HG03159 (cell line): ENCODE measurements around the gene TCF3.
"Not testable (repeated sequence)": the region's sequence is repeated elsewhere in the genome, so short reads cannot be mapped to it uniquely, and the experiment has no call there.

Source experiments
- ATAC-seq: cut with Tn5 transposase; IDR thresholded peaks from one replicate; pipeline ENCODE4 v1.9.1; 2021; ENCODE audit warnings: mild to moderate bottlenecking, moderate library complexity; ENCODE audit not compliant: unreplicated experiment

The TCF3 gene

DNA sequence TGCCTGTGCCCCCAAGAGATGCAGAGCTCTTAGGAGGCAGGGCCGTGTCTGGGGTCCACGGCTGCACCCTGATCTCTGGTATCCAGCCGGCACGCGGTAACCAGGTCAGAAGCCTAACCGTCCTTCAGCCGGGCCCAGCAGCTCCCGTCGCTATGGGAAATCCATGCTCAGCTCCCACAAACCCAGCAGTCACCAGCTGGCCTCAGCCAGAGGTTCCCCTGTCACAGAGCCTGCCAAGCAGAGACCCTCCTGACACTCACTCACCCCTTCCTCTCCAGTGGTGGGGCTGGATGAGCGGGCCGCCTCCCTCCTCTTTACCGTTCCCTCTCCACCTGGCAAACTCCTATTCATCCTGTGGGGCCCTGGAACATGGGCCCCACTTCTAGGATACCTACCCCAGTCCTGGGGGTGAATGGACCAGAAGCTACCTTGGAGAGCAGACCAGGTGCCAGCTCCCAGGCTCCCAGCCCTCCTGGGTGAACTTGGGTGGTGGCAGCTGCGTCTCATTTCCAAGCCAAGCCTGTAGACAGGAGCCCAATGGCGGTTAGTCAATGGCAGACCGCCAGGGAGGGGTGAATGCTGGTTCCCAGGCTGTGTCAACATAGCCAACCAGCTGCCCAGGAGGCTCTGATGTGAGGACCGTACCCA lies 21.4 kb upstream of the TCF3 start:
- no peak for ATAC-seq

GRCh38 chr19:1672769-1673644 lies 20.6 kb upstream of the TCF3 start:
- no peak for ATAC-seq

DNA sequence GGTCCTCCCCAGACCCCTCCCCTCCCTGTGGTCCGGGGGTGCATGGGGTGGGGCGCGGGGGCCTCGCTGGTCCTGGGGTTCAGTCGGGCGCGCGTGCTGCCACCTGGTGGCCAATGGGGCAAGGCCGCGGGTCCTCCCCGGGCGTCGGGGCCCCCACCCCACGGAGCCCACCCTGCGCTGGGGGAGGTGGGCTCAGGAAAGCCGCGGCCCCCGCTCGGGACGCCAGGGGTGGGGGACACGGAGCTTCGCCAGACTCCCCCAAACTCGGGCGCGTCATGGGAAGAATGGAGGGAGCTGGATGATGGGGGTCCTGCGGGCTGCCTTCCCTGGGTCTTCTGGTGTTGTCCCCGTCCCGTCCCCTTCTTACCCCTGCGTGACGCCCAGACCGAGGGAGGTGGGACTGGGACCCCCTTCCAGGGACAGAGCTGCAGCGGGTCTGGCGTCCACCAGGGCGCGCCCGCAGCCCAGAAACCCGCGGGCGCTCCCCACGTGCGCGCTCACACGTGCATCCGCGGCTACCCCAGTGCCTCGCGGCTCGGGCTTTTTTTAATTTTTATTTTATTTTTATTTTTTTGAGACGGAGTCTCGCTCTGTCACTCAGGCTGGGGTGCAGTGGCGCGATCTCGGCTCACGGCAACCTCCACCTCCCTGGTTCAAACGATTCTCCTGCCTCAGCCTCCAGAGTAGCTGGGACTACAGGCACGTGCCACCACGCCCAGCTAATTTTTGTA lies 19.8 kb upstream of the TCF3 start:
- no peak for ATAC-seq

DNA sequence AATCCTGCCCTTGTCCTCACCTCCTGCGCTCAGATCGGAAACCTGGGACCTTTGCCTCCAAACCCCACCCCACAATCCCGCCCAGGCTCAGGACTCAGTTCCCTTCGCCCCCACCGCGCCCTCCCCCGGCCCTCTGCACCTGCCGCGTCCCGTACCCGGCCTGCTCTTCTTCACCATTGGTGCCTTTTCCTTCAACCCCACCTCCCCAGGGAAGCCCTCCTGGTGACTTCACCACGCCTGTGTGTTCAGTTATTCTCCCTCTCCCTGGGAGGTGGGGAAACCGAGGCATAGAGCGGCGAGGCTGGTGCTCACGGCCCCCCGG lies 19.3 kb upstream of the TCF3 start:
- no peak for ATAC-seq

GRCh38 chr19:1670747-1671146 lies 18.3 kb upstream of the TCF3 start:
- ATAC-seq: not testable (repeated sequence)

DNA sequence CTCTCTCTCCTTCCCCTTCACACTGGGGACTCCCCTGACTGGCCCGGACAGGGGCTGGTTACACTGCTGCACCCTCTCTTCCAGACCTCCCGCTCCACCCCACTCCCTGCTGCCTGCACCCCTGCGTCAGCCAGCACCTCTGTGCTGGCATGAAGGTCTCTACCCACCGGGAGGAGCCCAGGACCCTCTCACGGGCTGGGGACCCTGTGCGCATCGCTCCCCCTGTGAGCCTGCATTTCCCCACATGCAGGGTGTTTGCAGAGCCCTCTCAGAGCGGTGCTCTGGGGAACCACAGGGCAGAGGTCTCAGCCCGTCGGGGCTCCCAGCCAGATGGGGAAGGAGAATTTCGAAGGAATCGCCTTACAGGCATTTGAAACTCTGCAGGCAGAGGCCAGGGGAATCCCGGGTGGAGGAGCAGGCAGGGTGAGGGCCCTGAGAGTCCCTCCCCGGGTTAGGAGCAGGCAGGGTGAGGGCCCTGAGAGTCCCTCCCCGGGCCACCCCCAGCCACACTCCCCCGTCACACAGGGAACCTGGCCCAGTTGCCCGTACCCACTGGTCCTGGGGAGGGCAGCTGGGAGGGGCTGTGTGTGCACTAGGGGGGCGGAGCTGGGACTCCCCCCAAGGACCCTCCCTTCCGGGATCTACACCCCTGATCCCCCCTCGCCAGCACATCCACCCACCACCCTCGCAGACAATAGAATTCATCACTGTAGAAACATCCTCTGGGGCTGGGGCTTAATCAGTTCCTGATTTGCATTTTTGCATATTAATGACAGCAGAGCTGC lies 16.3 kb upstream of the TCF3 start:
- no peak for ATAC-seq

DNA sequence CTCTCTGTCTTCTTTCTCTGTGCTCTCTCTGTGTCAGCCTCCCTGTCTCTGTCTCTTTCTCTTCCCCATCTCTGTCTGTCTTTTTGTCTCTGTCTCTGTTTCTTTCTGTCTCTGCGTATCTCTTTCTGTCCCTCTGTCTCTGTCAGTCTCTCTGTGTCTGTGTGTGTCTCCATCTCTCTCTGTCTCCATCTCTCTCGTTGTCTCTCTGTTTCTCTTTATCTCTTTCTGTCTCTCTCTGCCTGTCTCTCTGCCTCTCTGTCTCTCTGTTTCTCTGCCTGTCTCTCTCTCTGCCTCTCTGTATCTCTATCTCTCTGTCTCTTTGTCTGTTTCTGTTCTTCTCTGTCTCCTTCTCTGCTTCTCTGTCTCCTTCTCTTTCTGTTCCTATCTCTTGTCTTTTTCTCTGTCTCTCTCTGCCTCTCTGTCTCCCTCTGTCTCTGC lies 15.7 kb upstream of the TCF3 start:
- ATAC-seq: no peak

DNA sequence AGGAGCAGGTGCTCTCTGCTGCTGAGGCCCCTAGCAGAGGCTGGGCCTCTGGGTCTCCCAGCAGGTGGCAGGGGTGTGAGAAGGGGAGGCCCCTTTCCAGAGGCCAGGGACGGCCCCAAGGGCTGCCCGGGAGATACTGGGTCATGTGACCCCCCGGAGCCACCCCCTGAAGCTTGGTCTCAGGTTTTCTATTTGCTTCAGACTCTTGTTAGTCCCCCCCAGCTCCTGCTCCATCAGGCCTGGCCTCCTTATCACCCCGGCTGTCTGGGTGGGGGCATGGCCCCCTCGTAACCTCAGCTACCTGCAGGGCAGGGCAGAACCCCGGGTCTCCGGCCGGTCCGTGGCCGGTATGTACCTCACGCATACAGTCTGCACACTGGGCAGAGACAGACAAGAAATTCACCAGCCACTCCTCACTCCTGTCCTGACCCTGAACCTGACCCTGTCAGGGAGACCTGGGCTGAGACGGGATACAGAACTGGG lies 13.2 kb upstream of the TCF3 start:
- ATAC-seq: no peak

DNA sequence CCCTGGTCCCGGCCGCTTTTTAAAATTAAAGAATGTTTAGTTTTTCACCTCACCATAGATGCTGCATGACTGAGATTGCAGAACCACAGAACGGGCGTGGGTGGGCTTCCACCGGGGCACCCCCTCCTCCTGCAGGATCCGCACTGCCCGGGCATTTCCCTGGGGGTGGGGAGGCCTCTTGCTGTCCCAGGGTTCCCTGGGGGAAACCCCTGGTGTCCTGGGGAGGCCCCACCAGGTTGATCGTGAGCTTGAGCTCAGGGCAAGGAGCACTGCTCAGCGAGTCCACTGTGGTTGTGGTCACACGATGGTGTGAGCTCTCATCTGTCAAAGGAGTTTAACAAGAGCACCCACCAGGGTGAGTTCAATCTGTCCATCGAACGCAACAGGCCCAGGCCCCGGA lies 11.4 kb upstream of the TCF3 start:
- no peak for ATAC-seq

DNA sequence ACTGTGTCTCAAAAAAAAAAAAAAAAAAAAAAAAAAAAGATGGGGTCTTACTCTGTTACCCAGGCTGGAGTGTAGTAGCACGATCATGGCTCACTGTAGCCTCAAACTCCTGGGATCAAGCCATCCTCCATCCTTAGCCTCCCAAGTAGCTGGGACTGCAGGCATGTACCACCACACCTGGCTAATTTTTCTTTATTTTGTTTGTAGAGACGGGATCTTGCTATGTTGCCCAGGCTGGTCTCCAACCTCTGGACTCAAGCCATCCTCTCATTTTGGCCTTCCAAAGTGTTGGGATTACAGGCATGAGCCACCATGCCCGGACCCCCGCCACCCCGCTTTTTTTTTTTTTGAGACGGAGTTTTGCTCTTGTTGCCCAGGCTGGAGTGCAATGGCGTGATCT lies 10.8 kb upstream of the TCF3 start:
- ATAC-seq: not testable (repeated sequence)

GRCh38 chr19:1661995-1662394 lies 9.6 kb upstream of the TCF3 start:
- ATAC-seq: no peak

DNA sequence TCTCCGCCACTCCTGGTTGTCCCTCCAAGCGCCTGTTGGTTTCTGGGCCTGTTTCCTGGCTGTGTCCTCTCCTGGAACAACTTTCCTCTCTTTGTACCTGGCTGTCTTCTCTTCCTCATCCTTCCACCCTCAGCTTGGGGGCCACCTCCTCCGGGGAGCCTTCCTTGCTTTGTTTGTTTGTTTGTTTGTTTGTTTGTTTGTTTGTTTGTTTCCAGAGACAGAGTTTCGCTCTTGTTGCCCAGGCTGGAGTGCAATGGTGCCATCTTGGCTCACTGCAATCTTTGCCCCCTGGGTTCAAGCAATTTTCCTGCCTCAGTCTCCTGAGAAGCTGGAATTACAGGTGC lies 6.6 kb upstream of the TCF3 start:
- no peak for ATAC-seq

- no peak for ATAC-seq
These were observed 6.0 kb upstream of the TCF3 start for GRCh38 chr19:1658150-1659083.

GRCh38 chr19:1657746-1658145 lies 5.3 kb upstream of the TCF3 start:
- ATAC-seq: no peak

DNA sequence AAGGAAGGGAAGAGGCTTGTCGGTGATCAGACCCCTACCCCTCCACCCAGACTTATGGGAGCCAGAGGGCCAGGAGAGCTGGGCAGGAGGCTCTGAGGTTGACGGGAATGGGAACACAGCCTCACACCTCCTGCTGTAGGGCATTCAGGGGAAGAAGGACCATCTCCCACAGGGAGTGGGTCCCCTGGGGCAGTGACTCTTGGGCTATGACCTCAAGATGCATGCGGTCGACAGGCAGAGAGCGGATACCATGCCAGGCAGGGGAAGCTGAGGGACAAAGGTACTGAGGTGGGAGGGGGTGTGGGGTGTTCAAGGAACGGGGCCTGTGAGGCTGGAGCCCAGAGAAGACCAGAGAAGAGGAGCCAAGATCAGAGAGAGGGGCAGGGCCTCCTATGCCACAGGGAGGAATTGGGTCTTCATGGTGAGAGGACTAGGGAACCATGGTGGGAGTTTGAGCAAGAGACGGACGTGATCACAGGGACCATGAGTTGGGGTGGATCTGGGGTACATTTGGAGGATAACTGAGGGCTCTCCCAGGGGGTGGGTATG lies 4.6 kb upstream of the TCF3 start:
- ATAC-seq: no peak

DNA sequence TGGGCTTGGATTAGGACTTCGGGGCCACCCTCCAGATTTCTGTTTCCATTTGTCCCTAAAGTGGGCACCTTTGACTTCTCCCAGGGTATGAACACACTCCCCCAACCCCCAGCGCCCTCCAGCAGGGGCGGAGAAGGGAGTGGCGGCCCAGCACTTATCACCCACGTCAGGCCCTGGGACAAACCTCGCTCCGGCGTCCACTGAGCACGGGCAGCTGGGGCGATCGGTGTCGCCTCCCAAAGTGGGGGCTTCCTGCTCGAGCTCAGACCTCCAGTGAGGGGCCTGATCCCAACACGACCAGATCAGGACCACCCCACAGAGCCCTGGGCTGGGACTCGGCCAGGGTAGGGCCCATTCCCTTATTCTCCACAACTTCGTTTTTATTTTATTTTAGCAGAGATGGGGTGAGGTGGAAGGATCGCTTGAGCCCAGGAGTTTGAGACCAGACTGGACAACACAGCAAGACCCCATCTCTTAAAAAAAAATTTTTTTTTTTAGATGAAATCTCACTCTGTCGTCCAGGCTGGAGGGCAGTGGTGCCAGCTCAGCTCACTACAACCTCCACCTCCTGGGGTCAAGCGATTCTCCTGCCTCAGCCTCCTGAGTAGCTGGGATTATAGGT lies 3.7 kb upstream of the TCF3 start:
- no peak for ATAC-seq

GRCh38 chr19:1655131-1655981 lies 2.9 kb upstream of the TCF3 start:
- ATAC-seq: no peak

DNA sequence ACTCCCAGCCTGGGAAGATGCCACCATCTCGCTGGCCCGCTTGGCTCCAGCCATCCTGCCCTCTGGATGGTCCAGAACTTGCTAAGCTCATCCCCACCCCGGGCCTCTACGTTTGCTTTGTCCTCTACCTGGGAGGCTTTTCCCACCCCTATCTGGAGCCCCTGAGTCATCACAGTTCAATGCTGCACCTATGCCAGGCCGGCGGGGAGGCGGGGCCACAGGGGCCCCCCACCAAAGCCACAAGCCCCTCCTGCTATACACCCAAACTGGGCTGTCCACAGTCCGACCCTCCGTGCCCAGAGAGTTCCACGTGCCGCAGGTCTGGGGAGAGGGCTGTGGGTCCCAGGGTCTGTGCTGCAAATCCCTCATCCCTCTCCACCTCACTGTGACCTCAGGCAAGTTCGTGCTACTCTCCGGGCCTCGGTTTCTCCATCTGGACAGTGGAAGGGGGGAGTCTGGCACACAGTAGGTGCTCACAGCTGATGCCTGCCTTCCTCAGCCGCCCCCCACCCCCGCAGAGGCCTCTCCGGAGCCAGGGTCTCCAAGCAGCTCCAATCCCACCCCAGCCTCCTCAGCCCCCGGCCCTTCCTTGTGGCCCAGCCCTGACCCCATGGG lies 1.9 kb upstream of the TCF3 start:
- ATAC-seq: no peak
